GM21825 (cell line): ENCODE data around the gene PDZD8.

Experiments used
- ATAC-seq: cut with Tn5 transposase; IDR thresholded peaks from one replicate; pipeline ENCODE4 v1.9.1; 2021; ENCODE audit warnings: mild to moderate bottlenecking, moderate library complexity; ENCODE audit not compliant: unreplicated experiment

PDZD8 gene

GRCh38 chr10:117399341-117400196 is 24.3 kb upstream of the PDZD8 start:
- no peak for ATAC-seq

- ATAC-seq, result no peak
Observed at GRCh38 chr10:117398029-117398428, 22.8 kb upstream of the PDZD8 start.

- ATAC-seq, result no peak
Observed at GRCh38 chr10:117391436-117392205, 16.4 kb upstream of the PDZD8 start.

GRCh38 chr10:117390420-117390819 is 15.2 kb upstream of the PDZD8 start:
- ATAC-seq, result no peak

GRCh38 chr10:117386805-117387204 is 11.6 kb upstream of the PDZD8 start:
- ATAC-seq, result no peak

GRCh38 chr10:117382861-117383260 is 7.6 kb upstream of the PDZD8 start:
- ATAC-seq, result no peak

- ATAC-seq, result peak; percentile 38
Observed at GRCh38 chr10:117374506-117375359, 507 bp downstream of the PDZD8 start.

GRCh38 chr10:117373823-117374505 is 1.3 kb downstream of the PDZD8 start:
- ATAC-seq, result peak; percentile 20

- ATAC-seq, result no peak
Observed at GRCh38 chr10:117370205-117370604, 5.0 kb downstream of the PDZD8 start.

GRCh38 chr10:117367718-117368117 is 7.5 kb downstream of the PDZD8 start:
- no peak for ATAC-seq

GRCh38 chr10:117366741-117367140 is 8.5 kb downstream of the PDZD8 start:
- ATAC-seq, result no peak

GRCh38 chr10:117365612-117366011 is 9.6 kb downstream of the PDZD8 start:
- ATAC-seq, result no peak

- ATAC-seq, result no peak
Observed at GRCh38 chr10:117364110-117364960, 10.9 kb downstream of the PDZD8 start.

GRCh38 chr10:117363028-117363427 is 12.2 kb downstream of the PDZD8 start:
- ATAC-seq, result no peak

- ATAC-seq, result no peak
Observed at GRCh38 chr10:117362313-117362712, 12.9 kb downstream of the PDZD8 start.

GRCh38 chr10:117360994-117361667 is 14.1 kb downstream of the PDZD8 start:
- ATAC-seq, result peak; percentile 63

- ATAC-seq, result no peak
Observed at GRCh38 chr10:117360016-117360415, 15.2 kb downstream of the PDZD8 start.

GRCh38 chr10:117355072-117355471 is 20.2 kb downstream of the PDZD8 start:
- no peak for ATAC-seq

- ATAC-seq, result no peak
Observed at GRCh38 chr10:117353684-117354083, 21.6 kb downstream of the PDZD8 start.
